ENCODE data around the gene PDCD4.

Gene PDCD4

DNA sequence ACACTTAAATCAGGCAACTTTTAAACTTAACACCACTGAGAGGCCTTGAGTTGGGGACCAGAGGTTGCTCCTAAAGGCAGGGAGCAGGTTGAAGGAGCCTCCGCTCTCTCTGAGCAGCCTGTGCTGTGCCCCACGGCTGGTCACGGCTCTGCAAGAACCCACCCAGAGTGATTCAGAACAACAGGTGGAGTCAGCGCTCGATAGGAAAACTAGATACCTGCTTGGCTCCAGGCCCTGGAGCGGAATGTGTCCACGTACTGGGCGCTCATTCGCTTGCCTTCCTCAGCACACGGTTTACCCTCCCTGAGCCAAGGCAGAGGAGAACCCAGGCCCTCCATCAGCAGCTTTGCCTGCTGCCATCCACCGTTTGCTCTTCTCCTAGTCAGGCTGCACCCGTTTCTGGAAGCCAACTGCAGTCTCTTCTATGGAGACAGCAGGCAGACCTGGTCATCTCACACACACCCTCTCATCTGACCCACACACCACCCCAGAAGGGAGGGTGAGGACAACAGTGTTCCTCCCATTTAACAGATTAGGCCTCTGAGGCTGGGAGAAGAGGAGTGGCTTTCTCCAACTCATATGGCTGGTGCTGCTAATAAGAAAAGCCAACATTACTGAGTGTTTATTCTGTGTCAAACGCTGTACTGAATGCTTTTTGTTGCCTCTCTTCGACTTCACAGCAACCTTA lies 37.6 kb upstream of the PDCD4 start:
- TF ChIP-seq SP1 (IDR thresholded peaks at IDR 0.05) (no peak), TARDBP (IDR thresholded peaks at IDR 0.05) (no peak), LEF1 (IDR thresholded peaks at IDR 0.05; ENCODE audit: borderline replicate concordance) (no peak), SUZ12 (IDR thresholded peaks at IDR 0.05) (no peak), CTBP1 (IDR thresholded peaks at IDR 0.05; ENCODE audit: borderline replicate concordance) (no peak), NFRKB (IDR thresholded peaks at IDR 0.05) (no peak), L3MBTL2 (conservative IDR thresholded peaks at IDR 0.05) (no peak), HDGF (IDR thresholded peaks at IDR 0.05; ENCODE audit: borderline replicate concordance) (no peak), FOXA1 (IDR thresholded peaks at IDR 0.05) (no peak), FOXM1 (IDR thresholded peaks at IDR 0.05; ENCODE audit: borderline replicate concordance) (no peak)
- TF ChIP-seq, protein P1, sequence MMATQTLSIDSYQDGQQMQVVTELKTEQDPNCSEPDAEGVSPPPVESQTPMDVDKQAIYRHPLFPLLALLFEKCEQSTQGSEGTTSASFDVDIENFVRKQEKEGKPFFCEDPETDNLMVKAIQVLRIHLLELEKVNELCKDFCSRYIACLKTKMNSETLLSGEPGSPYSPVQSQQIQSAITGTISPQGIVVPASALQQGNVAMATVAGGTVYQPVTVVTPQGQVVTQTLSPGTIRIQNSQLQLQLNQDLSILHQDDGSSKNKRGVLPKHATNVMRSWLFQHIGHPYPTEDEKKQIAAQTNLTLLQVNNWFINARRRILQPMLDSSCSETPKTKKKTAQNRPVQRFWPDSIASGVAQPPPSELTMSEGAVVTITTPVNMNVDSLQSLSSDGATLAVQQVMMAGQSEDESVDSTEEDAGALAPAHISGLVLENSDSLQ (IDR thresholded peaks at IDR 0.05): no peak
- DNase-seq (ENCODE audit: extremely low spot score): no peak
- CTCF ChIA-PET: interaction anchor here (0.5 to 0.6 kb wide), 2 partner anchors 8 to 13 kb away, joined by 3 read pairs; no protein-coding TSS in a partner anchor
- POLR2A ChIA-PET: no interaction called here

DNA sequence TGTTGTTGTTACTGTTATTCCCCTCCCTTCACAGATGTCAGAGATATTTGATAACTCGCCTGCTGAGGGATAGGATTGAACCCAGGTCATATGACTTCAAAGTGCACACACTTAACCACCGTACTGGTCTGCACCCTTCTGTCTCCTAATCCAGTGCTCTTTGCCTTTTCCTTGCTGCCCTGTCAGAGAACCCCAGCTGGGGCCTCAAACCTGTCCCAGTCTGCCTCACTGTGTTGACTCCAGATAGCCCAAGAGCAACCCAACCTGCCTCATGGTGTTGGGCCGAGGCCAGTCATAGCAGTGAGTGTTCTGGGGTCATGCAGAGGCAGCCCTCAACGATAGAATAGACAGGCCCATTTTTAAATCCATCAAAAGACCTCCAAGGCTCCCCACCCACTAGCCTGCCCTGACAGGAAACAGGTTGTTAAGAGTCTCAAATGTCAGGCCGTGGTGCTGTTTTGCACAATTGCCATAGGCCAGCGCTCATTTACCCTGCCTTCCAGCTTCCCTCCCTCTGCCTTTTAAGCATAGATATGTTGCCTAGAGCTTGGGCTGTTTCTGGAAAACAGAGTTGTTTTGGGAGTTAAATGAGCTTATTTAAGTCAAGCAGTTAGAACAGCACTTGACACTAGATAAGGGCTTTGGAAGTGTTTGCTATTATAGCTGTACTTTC lies 37.0 kb upstream of the PDCD4 start:
- TF ChIP-seq LEF1 (IDR thresholded peaks at IDR 0.05; ENCODE audit: borderline replicate concordance): no peak
- TF ChIP-seq HDGF (IDR thresholded peaks at IDR 0.05; ENCODE audit: borderline replicate concordance): no peak
- TF ChIP-seq, protein P1 (IDR thresholded peaks at IDR 0.05): no peak
- no peak for TF ChIP-seq NFRKB (IDR thresholded peaks at IDR 0.05)
- TF ChIP-seq SP1 (IDR thresholded peaks at IDR 0.05): no peak
- TF ChIP-seq ARNT (IDR thresholded peaks at IDR 0.05): no peak
- TF ChIP-seq ELF4 (IDR thresholded peaks at IDR 0.05): no peak
- no peak for TF ChIP-seq L3MBTL2 (conservative IDR thresholded peaks at IDR 0.05)
- no peak for TF ChIP-seq CTBP1 (IDR thresholded peaks at IDR 0.05; ENCODE audit: borderline replicate concordance)
- TF ChIP-seq FOXM1 (IDR thresholded peaks at IDR 0.05; ENCODE audit: borderline replicate concordance): no peak
- TF ChIP-seq SUZ12 (IDR thresholded peaks at IDR 0.05): no peak
- TF ChIP-seq TARDBP (IDR thresholded peaks at IDR 0.05): no peak
- no peak for TF ChIP-seq FOXK2 (IDR thresholded peaks at IDR 0.05)
- TF ChIP-seq ZNF384 (IDR thresholded peaks at IDR 0.05): no peak
- no peak for TF ChIP-seq BHLHE40 (IDR thresholded peaks at IDR 0.05; ENCODE audit: borderline replicate concordance)
- POLR2A ChIA-PET: interaction anchor here (1.0 to 1.3 kb wide), 2 partner anchors 9 to 25 kb away, joined by 3 to 4 read pairs; no protein-coding TSS in a partner anchor
- peak; percentile 42 for DNase-seq (ENCODE audit: extremely low spot score)
- CTCF ChIA-PET: interaction anchor here (0.5 to 0.8 kb wide), 2 partner anchors 13 to 14 kb away, joined by 3 to 11 read pairs; no protein-coding TSS in a partner anchor

DNA sequence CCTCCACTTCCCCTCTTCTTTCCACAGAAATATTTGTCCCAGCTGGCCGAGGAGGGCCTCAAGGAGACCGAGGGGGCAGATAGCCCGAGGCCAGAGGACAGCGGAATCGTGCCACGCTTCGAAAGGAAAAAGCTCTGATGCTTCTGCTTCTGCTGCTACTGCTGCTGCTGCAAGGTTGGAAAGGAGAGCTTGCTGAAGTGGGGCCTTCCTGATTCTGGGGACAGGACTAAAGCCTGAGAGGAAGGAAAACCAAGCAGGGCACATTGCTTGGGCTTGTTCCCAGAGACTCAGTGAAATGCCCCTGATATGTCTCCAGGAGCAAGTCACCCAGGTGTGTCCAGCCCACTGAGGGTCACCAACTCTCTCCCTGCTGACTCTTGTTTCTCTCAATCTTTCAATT lies 35.9 kb upstream of the PDCD4 start:
- TF ChIP-seq NFRKB (IDR thresholded peaks at IDR 0.05) (no peak), FOXK2 (IDR thresholded peaks at IDR 0.05) (no peak), LEF1 (IDR thresholded peaks at IDR 0.05; ENCODE audit: borderline replicate concordance) (no peak), ZNF384 (IDR thresholded peaks at IDR 0.05) (no peak), CTBP1 (IDR thresholded peaks at IDR 0.05; ENCODE audit: borderline replicate concordance) (no peak), TARDBP (IDR thresholded peaks at IDR 0.05) (no peak), ELF4 (IDR thresholded peaks at IDR 0.05) (no peak), HDGF (IDR thresholded peaks at IDR 0.05; ENCODE audit: borderline replicate concordance) (no peak), SP1 (IDR thresholded peaks at IDR 0.05) (no peak), SUZ12 (IDR thresholded peaks at IDR 0.05) (no peak), FOXA1 (IDR thresholded peaks at IDR 0.05) (no peak), ARNT (IDR thresholded peaks at IDR 0.05) (no peak), FOXM1 (IDR thresholded peaks at IDR 0.05; ENCODE audit: borderline replicate concordance) (no peak)
- TF ChIP-seq, protein P1 (IDR thresholded peaks at IDR 0.05): no peak
- POLR2A ChIA-PET: interaction anchor here (1.3 kb wide), 1 partner anchor 10 kb away, joined by 4 read pairs; no protein-coding TSS in a partner anchor
- CTCF ChIA-PET: interaction anchor here (1.1 kb wide), 1 partner anchor 33 kb away, joined by 3 read pairs; no protein-coding TSS in a partner anchor
- no peak for DNase-seq (ENCODE audit: extremely low spot score)

DNA sequence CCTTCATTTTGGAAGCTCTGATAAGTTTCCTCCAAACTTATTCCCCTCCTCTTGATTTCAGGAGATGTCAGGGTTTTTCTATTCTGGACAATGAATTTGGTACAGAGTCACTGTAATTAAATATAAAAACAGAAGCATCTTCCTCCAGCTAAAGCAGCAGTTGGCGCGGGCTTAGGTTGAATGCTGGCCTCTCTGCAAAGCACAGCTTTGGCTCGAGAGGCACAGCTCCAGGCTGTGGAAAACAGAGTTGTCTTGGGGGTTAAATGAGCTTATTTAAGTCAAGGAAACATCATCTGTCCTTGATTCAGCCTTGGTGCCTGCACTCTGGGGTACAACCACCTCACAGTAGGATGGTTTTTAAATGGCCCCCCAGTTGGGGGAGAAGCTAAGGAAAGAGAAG lies 35.0 kb upstream of the PDCD4 start:
- TF ChIP-seq LEF1 (IDR thresholded peaks at IDR 0.05; ENCODE audit: borderline replicate concordance) (no peak), FOXM1 (IDR thresholded peaks at IDR 0.05; ENCODE audit: borderline replicate concordance) (no peak), L3MBTL2 (conservative IDR thresholded peaks at IDR 0.05) (no peak), TARDBP (IDR thresholded peaks at IDR 0.05) (no peak), BHLHE40 (IDR thresholded peaks at IDR 0.05; ENCODE audit: borderline replicate concordance) (no peak), ELF4 (IDR thresholded peaks at IDR 0.05) (no peak), FOXK2 (IDR thresholded peaks at IDR 0.05) (no peak), HDGF (IDR thresholded peaks at IDR 0.05; ENCODE audit: borderline replicate concordance) (no peak), NFRKB (IDR thresholded peaks at IDR 0.05) (no peak), CTBP1 (IDR thresholded peaks at IDR 0.05; ENCODE audit: borderline replicate concordance) (no peak), SP1 (IDR thresholded peaks at IDR 0.05) (no peak), SUZ12 (IDR thresholded peaks at IDR 0.05) (no peak)
- no peak for DNase-seq (ENCODE audit: extremely low spot score)
- ChIA-PET CTCF (interaction anchor here (1.1 kb wide), 1 partner anchor 34 kb away, joined by 3 read pairs; no protein-coding TSS in a partner anchor), POLR2A (no interaction called here)

DNA sequence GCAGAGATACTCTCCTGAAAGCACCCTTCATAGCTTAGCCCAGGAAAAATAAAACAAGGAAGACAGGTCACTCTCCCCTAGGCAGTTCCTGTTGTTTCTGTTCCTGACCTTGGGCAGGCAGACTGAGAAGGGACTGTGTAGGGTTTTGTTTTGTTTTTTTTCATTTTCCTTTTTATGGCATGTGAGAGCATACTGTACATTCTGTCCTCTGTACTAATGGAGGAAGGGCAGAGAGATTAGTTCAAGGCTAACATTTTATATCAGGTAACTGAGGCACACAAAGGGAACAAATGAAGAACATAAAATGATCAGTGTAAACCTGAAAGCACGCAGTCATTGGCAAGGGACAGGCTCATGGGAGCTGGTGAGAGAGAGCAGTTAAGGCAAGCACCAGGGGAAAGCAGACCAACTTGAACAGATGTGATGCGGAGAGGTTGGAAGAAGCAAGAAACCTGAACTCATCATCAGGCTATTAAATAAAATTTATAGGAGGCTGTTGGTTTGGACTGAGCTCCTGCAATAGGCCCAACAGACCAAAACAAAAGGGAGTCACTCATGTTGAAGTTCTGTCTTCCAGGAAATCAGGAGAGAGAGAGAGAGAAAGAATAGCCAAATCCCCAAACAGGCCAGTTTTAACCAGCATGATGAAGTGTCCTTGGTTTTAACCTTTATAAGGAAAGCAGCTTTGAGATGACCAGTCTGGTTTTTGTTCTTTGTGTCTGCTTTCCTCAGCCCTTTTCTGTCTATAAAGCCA lies 34.1 kb upstream of the PDCD4 start:
- ChIA-PET POLR2A (no interaction called here), CTCF (no interaction called here)
- no peak for DNase-seq (ENCODE audit: extremely low spot score)
- no peak for TF ChIP-seq SUZ12 (IDR thresholded peaks at IDR 0.05)
- TF ChIP-seq TARDBP (IDR thresholded peaks at IDR 0.05): no peak
- TF ChIP-seq, protein P1 (IDR thresholded peaks at IDR 0.05): no peak
- TF ChIP-seq ELF4 (IDR thresholded peaks at IDR 0.05): no peak
- TF ChIP-seq NFRKB (IDR thresholded peaks at IDR 0.05): no peak
- TF ChIP-seq HDGF (IDR thresholded peaks at IDR 0.05; ENCODE audit: borderline replicate concordance): no peak
- TF ChIP-seq BHLHE40 (IDR thresholded peaks at IDR 0.05; ENCODE audit: borderline replicate concordance): no peak
- TF ChIP-seq SP1 (IDR thresholded peaks at IDR 0.05): no peak
- no peak for TF ChIP-seq L3MBTL2 (conservative IDR thresholded peaks at IDR 0.05)
- TF ChIP-seq CTBP1 (IDR thresholded peaks at IDR 0.05; ENCODE audit: borderline replicate concordance): no peak
- TF ChIP-seq LEF1 (IDR thresholded peaks at IDR 0.05; ENCODE audit: borderline replicate concordance): no peak
- no peak for TF ChIP-seq ZNF384 (IDR thresholded peaks at IDR 0.05)
- no peak for TF ChIP-seq FOXK2 (IDR thresholded peaks at IDR 0.05)
- TF ChIP-seq FOXM1 (IDR thresholded peaks at IDR 0.05; ENCODE audit: borderline replicate concordance): no peak
- TF ChIP-seq ARNT (IDR thresholded peaks at IDR 0.05): no peak
- no peak for TF ChIP-seq FOXA1 (IDR thresholded peaks at IDR 0.05)

Data from HEK293T (cell line).